OCI-LY1 (cell line): Measurements from ENCODE around the gene A2M.

ENCODE experiments used
- H2AFZ ChIP-seq: fragments of 200-600 bp; sonication (generic), shearing (Covaris generic); 2 replicates; pipeline ENCODE4 v1.6.0; 2014; ENCODE audit warnings: antibody characterized with exemption, mild to moderate bottlenecking, low read length
- H3F3A ChIP-seq: fragments of 200-600 bp; sonication (generic), shearing (Covaris generic); 2 replicates; pipeline ENCODE4 v1.6.0; 2014; ENCODE audit warnings: mild to moderate bottlenecking, antibody characterized with exemption, low read length, moderate library complexity; ENCODE audit not compliant: insufficient read depth
- H3K27ac ChIP-seq: fragments of 200-600 bp; sonication (generic); 2 replicates; pipeline ENCODE4 v1.5.1; 2014; ENCODE audit warnings: low read length, mixed run types, mild to moderate bottlenecking, low read depth; ENCODE audit not compliant: poor library complexity, severe bottlenecking
- H3K27me3 ChIP-seq: fragments of 200-600 bp; sonication (generic); 2 replicates; pipeline ENCODE4 v1.6.0; 2014; ENCODE audit warnings: antibody characterized with exemption, mild to moderate bottlenecking, low read length, moderate library complexity; ENCODE audit not compliant: insufficient read depth
- H3K36me3 ChIP-seq: fragments of 200-600 bp; sonication (generic); 2 replicates; pipeline ENCODE4 v1.6.1; 2014; ENCODE audit warnings: mild to moderate bottlenecking, antibody characterized with exemption, low read length, moderate library complexity, mixed read lengths; ENCODE audit not compliant: insufficient read depth
- H3K4me1 ChIP-seq: fragments of 200-600 bp; sonication (generic); 2 replicates; pipeline ENCODE4 v1.5.1; 2014; ENCODE audit warnings: mild to moderate bottlenecking, low read length, moderate library complexity; ENCODE audit not compliant: insufficient read depth, severe bottlenecking
- H3K4me2 ChIP-seq: fragments of 200-600 bp; sonication (generic), shearing (Covaris generic); 2 replicates; pipeline ENCODE4 v1.6.1; 2014; ENCODE audit warnings: low read length
- H3K4me3 ChIP-seq: fragments of 200-600 bp; sonication (generic); 2 replicates; pipeline ENCODE4 v1.5.1; 2014; ENCODE audit warnings: low read length, low read depth, mild to moderate bottlenecking, mixed read lengths; ENCODE audit not compliant: poor library complexity, severe bottlenecking
- H3K79me2 ChIP-seq: fragments of 200-600 bp; shearing (Covaris generic); 2 replicates; pipeline ENCODE4 v1.6.1; 2016; ENCODE audit warnings: mixed run types, low read length, mixed read lengths; ENCODE audit not compliant: insufficient read depth
- H3K9ac ChIP-seq: fragments of 200-600 bp; sonication (generic), shearing (Covaris generic); 2 replicates; pipeline ENCODE4 v1.6.1; 2014; ENCODE audit warnings: mild to moderate bottlenecking, low read length, mixed read lengths
- H3K9me2 ChIP-seq: fragments of 200-600 bp; sonication (generic), shearing (Covaris generic); 2 replicates; pipeline ENCODE4 v1.6.1; 2014; ENCODE audit warnings: low read depth, mild to moderate bottlenecking, low read length, mixed read lengths
- H3K9me3 ChIP-seq: fragments of 200-600 bp; shearing (Covaris generic); 2 replicates; pipeline ENCODE4 v1.6.1; 2014; ENCODE audit warnings: low read length, mixed read lengths
- H4K20me1 ChIP-seq: fragments of 200-600 bp; sonication (generic), shearing (Covaris generic); 2 replicates; pipeline ENCODE4 v1.6.0; 2016; ENCODE audit warnings: mild to moderate bottlenecking, low read length; ENCODE audit not compliant: insufficient read depth
- CTCF ChIP-seq: fragments of 200-600 bp; sonication (generic), shearing (Covaris generic); IDR thresholded peaks from 2 replicates; pipeline ENCODE4 v1.5.1; 2017; ENCODE audit warnings: mild to moderate bottlenecking, antibody characterized with exemption, low read length, moderate library complexity, mixed read lengths
- EZH2 ChIP-seq: fragments of 200-600 bp; sonication (generic), shearing (Covaris generic); IDR thresholded peaks from 2 replicates; pipeline ENCODE4 v1.8.0; 2017; ENCODE audit warnings: borderline replicate concordance, mixed run types, mild to moderate bottlenecking, antibody characterized with exemption, low read length, moderate library complexity, mixed read lengths

A2M gene

GRCh38 chr12:9077152-9078031 is 38.3 kb downstream of the A2M start:
- H2AFZ ChIP-seq: no peak overlapping the region
- no peaks in the 10 kb centered on the region for H3F3A ChIP-seq
- H3K27me3 ChIP-seq: no peaks in the 10 kb centered on the region
- no peaks in the 10 kb centered on the region for H4K20me1 ChIP-seq
- H3K79me2 ChIP-seq: no peaks in the 10 kb centered on the region
- TF ChIP-seq EZH2: no peak
- no peak for TF ChIP-seq CTCF
- no peaks in the 10 kb centered on the region for H3K36me3 ChIP-seq
- H3K4me1 ChIP-seq: no peaks in the 10 kb centered on the region
- H3K27ac ChIP-seq: no peak overlapping the region
- no peaks in the 10 kb centered on the region for H3K9me3 ChIP-seq
- no peaks in the 10 kb centered on the region for H3K9me2 ChIP-seq
- H3K4me2 ChIP-seq: no peak overlapping the region
- H3K4me3 ChIP-seq: no peak overlapping the region
- H3K9ac ChIP-seq: no peak overlapping the region

- Histone ChIP-seq H3K4me2 (no peak overlapping the region), H3K9ac (no peak overlapping the region), H3K4me1 (no peaks in the 10 kb centered on the region), H3K36me3 (no peaks in the 10 kb centered on the region), H2AFZ (no peak overlapping the region), H3K9me3 (no peaks in the 10 kb centered on the region), H3K4me3 (no peak overlapping the region), H3K27me3 (no peaks in the 10 kb centered on the region), H3K9me2 (no peaks in the 10 kb centered on the region), H3K27ac (no peak overlapping the region), H3K79me2 (no peaks in the 10 kb centered on the region), H4K20me1 (no peaks in the 10 kb centered on the region), H3F3A (no peaks in the 10 kb centered on the region)
- TF ChIP-seq EZH2: no peak
- no peak for TF ChIP-seq CTCF
These were observed 39.0 kb downstream of the A2M start for GRCh38 chr12:9076733-9077132.

- H3K36me3 ChIP-seq: no peaks in the 10 kb centered on the region
- H3K9me3 ChIP-seq: no peaks in the 10 kb centered on the region
- no peaks in the 10 kb centered on the region for H3F3A ChIP-seq
- no peaks in the 10 kb centered on the region for H3K4me1 ChIP-seq
- no peaks in the 10 kb centered on the region for H3K27me3 ChIP-seq
- H3K27ac ChIP-seq: no peak overlapping the region
- H3K4me2 ChIP-seq: no peak overlapping the region
- H3K9ac ChIP-seq: no peak overlapping the region
- TF ChIP-seq CTCF (no peak), EZH2 (no peak)
- no peaks in the 10 kb centered on the region for H3K79me2 ChIP-seq
- H3K4me3 ChIP-seq: no peak overlapping the region
- no peak overlapping the region for H2AFZ ChIP-seq
- H4K20me1 ChIP-seq: no peaks in the 10 kb centered on the region
- H3K9me2 ChIP-seq: no peaks in the 10 kb centered on the region
These were observed 40.6 kb downstream of the A2M start for GRCh38 chr12:9075138-9075535.
